Bronchial epithelial cell (primary cell): Measurements from ENCODE around the gene NHP2. TPM values are rescaled to one million over a fixed set of nuclear protein-coding genes. Genes with fewer than 3 reads are reported as not detected.

Experiments
- DNase-seq: peaks from one replicate; pipeline ENCODE4 v3.0.0-alpha.2; 2010; ENCODE audit warnings: low read depth
- FAIRE-seq: peaks from 2 replicates; lab custom pipeline; 2011; peaks lifted over from hg19 to GRCh38; lab: Jason Lieb, UNC
- H3K27me3 ChIP-seq: 2 replicates; pipeline ENCODE4 v1.5.1; 2011; ENCODE audit warnings: low read length; ENCODE audit not compliant: control insufficient read depth, insufficient read depth
- H3K36me3 ChIP-seq: 2 replicates; pipeline ENCODE4 v1.5.1; 2011; ENCODE audit warnings: low read length; ENCODE audit not compliant: control insufficient read depth, insufficient read depth
- H3K4me3 ChIP-seq: 2 replicates; pipeline ENCODE4 v1.5.1; 2011; ENCODE audit warnings: mild to moderate bottlenecking, low read depth, low read length, control low read depth
- CTCF ChIP-seq: IDR thresholded peaks from 2 replicates; pipeline ENCODE4 v1.5.1; 2011; ENCODE audit warnings: mild to moderate bottlenecking, moderate library complexity, low read length, control low read depth, inconsistent platforms; ENCODE audit not compliant: insufficient read depth, severe bottlenecking
- total RNA-seq: library from RNA; depleted of rRNA; stranded (reverse); fragments of >200 nt; gene quantifications from 2 replicates; pipeline ENCODE4 v1.2.1, GENCODE V29; 2014

The NHP2 gene
- total RNA-seq, 1 donor from 2014 or later: 161 TPM

DNA sequence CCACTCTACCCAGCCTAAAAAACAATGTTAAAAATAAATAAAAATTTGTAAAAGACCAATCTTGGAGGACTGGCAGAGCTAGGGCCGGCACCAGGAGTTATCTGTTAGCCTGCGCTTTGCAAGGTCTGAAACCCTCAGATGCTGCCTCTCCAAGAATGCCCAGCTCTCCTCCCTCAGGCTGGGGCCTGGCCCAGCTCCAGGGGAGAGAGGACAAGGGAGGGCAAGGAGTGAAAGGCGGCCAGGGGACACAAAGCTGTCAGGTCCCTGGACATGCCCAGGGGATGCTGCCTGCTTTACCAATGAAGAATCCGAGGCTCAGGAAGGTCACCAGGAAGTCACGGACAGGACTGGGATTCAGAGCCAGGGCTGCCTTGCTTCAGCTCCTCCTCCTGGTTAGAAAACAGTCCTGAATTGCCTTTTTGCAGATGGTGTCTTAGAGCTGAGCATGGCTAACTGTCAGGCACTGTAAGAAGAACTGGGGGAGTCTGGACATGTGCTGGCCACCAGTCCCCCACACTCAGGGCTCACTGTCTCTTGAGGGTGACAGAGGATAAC is 45.9 kb downstream of the NHP2 start:
- FAIRE-seq: no peak
- TF ChIP-seq CTCF: no peak
- no peaks in the 10 kb centered on the region for H3K27me3 ChIP-seq
- no peak overlapping the region for H3K4me3 ChIP-seq
- DNase-seq: no peak
- H3K36me3 ChIP-seq: no peaks in the 10 kb centered on the region

DNA sequence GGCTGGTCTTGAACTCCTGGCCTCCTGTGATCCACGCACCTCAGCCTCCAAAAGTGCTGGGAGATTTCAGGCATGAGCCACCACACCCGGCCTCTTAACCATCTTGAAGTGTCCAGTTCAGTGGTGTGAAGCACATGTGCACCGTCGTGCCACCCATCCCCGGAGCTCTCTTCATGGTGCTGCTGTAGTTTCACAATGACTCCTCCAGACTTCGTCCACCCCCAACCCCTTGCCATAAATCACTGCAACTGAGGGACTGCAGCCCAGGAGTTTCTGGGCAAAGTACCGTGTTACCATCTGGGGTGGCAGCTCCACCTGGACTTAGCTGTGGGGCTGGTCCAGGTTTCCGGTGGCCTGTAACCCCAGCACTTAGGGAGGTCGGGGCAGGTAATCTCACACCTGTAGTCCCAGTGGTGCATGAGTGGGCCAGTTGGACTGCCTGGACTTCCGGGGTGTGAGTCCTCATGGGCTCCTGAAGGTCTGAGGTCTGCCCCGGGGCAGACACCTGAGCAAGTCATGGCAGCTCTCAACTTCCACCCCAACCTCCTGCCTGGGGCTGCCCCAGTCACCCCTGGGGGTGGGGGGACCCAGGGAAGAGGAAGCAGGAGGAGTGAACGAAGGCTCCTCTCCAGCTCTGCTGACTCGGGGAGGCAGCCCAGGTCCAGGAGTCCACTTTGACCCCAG is 47.0 kb downstream of the NHP2 start:
- no peaks in the 10 kb centered on the region for H3K36me3 ChIP-seq
- TF ChIP-seq CTCF: no peak
- no peaks in the 10 kb centered on the region for H3K27me3 ChIP-seq
- DNase-seq (peak; percentile 51), FAIRE-seq (no peak)
- H3K4me3 ChIP-seq: no peak overlapping the region

DNA sequence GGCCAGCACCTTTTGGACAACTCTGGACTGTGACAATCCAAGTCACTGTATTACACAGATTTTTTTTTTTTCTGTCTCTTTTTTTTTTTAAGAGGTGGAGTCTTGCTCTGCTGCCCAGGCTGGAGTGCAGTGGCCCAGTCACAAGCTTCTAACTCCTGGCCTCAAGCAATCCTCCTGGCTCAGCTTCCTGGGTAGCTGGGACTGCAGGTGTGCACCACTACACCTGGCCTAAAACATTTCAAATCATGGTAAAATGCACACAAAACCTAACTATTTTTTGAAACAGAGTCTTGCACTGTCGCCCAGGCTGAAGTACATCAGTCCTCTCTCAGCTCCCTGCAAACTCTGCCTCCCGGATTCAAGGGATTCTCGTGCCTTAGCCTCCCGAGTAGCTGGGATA is 47.6 kb downstream of the NHP2 start:
- H3K4me3 ChIP-seq: no peak overlapping the region
- H3K27me3 ChIP-seq: no peaks in the 10 kb centered on the region
- DNase-seq: no peak
- no peak for TF ChIP-seq CTCF
- FAIRE-seq: no peak
- no peaks in the 10 kb centered on the region for H3K36me3 ChIP-seq

DNA sequence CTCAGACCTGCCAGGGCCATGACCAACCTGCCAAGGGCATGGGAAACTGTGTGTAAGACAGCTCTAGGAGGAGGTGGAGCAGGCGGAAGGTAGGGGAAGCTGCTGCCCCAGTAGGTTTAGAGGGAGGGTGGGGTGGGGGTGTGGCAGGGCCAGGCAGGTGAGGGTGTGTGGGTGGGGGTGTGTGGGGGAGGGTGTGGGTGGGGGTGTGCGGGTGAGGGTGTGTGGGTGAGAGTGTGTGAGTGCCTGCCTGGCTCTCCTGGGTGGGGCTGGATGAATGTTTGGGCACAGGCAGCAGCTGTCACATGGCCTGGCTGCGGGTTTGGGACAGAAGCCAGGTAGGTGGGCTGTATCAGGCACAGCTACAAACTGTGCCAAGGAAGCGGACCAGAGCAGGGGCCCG is 49.2 kb downstream of the NHP2 start:
- TF ChIP-seq CTCF: no peak
- FAIRE-seq (no peak), DNase-seq (no peak)
- Histone ChIP-seq H3K36me3 (no peaks in the 10 kb centered on the region), H3K4me3 (no peak overlapping the region), H3K27me3 (no peaks in the 10 kb centered on the region)

- Histone ChIP-seq H3K36me3 (no peaks in the 10 kb centered on the region), H3K4me3 (no peak overlapping the region), H3K27me3 (no peaks in the 10 kb centered on the region)
- FAIRE-seq (no peak), DNase-seq (no peak)
- no peak for TF ChIP-seq CTCF
These were observed 50.1 kb downstream of the NHP2 start for GRCh38 chr5:178103612-178104011.

Other genes with a start within 250 kb of the NHP2 start
- gene PROP1, start 157.6 kb downstream of the NHP2 start, total RNA-seq: not detected in 2 replicates
- 4.1 and 4.5 TPM in 2 replicates for gene N4BP3, start 40.4 kb downstream of the NHP2 start, total RNA-seq
- 42.9 and 46.5 TPM in 2 replicates for gene RMND5B, start 22.9 kb downstream of the NHP2 start, total RNA-seq
- not detected in 2 replicates for gene GMCL2, start 33.5 kb upstream of the NHP2 start, total RNA-seq
- gene HNRNPAB, start 50.6 kb upstream of the NHP2 start, total RNA-seq: 67.4 and 71.3 TPM in 2 replicates
- gene PHYKPL, start 78.9 kb upstream of the NHP2 start, total RNA-seq: 29.2 and 40.6 TPM in 2 replicates